HG03439 (cell line): ENCODE data around the gene ZKSCAN4.

Experiments used
- ATAC-seq: cut with Tn5 transposase; IDR thresholded peaks from one replicate; pipeline ENCODE4 v1.9.1; 2021; ENCODE audit warnings: mild to moderate bottlenecking, moderate library complexity; ENCODE audit not compliant: unreplicated experiment

The ZKSCAN4 gene

DNA sequence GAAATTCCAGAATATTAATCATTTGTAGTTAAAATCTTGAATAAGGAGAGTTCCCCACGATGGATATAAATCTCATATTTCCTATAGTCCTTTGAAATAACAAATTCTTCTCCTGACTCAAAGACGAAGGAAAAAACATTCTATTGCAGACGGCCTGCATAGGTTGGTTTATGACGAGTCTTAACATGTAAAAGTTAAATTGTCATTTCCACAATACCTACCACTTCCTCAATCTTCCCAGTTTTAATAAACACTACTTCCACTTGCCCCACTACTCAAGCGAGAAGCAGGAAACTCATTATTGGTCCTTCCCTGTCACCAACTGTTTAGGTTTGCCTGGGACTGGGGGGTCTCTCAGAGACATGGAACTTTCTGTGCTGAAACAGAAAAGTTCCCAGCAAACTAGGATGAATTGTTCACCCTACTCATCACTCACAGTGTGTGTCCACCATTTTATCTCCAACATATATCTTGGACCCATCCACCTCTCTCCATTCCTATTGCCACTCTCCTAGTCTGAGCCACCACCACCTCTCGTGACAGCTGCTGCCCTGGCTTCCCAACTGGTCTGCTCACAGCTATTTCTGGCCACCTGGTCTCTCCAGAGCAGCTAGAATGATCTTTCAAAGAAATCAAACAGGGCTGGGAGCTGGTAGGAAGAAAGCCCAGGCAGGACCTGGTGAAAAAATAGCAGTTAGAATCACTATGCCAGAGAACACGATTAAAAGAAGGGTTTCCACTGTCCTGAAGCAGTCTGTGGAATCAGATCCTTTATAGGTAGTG, 42.1 kb downstream of the ZKSCAN4 start:
- no peak for ATAC-seq

- ATAC-seq = no peak
Observed at GRCh38 chr6:28208111-28208659, 43.9 kb downstream of the ZKSCAN4 start.

DNA sequence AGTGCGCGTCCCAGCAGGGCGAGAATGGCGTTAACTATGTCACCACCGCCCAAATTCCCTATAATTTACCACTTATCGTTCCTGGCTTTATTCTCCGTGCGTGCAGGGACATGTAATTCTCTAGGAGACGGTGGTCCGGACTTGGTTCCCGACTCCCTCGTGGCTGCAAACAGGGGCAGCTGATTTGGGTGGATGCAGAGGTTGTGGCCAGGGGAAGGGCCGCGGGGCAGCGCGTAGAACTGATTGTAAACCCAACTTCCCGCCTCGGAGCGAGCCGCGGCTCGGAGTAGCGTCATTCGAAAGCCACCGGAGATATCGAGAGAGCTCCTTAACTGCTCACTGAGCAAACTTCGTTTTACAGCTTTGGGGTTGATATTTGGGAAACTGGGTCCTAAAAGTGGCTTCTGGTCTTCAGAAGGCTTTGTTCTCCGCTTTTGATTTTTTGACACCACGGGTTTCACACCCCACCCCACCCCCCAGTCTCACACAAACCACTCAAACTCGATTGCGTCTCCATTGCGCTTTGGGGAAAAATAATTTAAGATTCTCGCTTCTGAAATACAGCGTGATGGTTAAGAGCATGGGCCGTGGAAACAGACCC, 44.5 kb downstream of the ZKSCAN4 start:
- ATAC-seq = no peak

DNA sequence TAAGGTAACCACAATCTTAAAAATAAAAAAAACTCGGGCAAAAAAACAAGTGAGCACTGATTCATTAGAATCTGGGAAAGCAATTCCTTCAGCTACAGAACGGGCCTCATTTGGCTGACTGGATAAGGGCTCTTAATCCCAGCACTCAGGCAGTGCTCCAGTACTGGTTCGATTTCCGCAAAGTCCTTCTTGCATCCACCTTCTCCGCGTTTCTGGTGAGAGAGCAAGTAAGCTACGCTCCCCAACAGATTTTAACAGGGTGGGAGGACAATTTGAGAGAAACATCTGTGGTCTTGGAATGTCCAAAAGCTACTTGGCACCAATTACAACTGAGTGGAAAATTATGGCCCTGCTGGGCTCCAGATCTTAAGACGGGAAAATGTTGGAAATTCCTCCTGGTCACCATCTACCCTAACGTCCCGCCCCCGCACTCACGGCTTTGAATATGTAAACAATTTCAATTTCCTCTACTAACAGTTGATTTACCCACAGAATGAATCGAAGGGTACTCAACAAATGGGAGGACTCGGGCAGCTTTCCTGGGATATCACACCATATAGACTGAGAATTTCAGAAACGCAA, 45.0 kb downstream of the ZKSCAN4 start:
- no peak for ATAC-seq

GRCh38 chr6:28206527-28206926, 45.5 kb downstream of the ZKSCAN4 start:
- ATAC-seq = no peak

- no peak for ATAC-seq
Observed at GRCh38 chr6:28205879-28206278, 46.2 kb downstream of the ZKSCAN4 start.

DNA sequence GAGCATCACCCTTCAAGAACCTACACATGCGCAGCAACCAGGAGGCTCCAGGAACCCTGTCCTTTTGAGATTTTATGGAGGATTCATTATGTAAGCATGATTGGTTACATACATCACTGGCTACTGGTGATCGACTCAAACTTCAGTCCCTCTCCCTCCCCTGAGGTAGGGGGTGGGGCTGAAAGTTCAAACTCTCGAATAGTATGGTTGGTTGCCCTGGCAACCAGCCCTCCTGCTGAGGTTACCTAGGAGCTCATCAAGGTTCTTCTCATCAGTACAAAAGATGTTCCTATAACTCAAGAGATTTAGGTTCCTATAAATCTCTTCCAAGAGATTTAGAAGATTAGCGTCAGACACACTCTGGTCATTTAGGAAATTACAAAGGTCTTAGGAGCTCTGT, 48.9 kb downstream of the ZKSCAN4 start:
- no peak for ATAC-seq

DNA sequence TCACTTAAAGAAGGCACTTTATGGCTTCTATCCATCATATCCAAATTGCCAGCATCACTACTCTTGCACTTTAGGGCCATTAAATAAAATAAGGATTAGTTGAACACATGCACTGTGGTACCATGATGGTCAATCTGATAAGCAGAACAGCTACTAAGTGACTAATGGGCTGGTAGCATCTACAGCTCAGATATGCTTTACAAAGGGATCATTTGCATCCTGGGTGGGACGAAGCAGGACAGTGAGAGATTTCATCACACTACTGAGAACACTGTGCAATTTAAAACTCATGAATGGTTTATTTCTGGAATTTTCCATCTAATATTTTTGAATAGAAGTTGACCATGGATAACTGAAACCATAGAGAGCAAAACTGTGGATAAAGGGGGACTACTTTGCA, 52.0 kb downstream of the ZKSCAN4 start:
- ATAC-seq = no peak
